Neutrophil (primary cell): ENCODE measurements around the gene PRKCE.

Source experiments
- H3K27ac ChIP-seq: fragments of 200-600 bp; sonication (generic); 2 replicates; pipeline ENCODE4 v1.5.1; 2016; ENCODE audit warnings: mild to moderate bottlenecking, moderate library complexity
- H3K27me3 ChIP-seq: fragments of 200-600 bp; sonication (generic); 2 replicates; pipeline ENCODE4 v1.6.0; 2016; ENCODE audit warnings: mild to moderate bottlenecking
- H3K36me3 ChIP-seq: fragments of 200-600 bp; sonication (generic); 2 replicates; pipeline ENCODE4 v1.5.1; 2017
- H3K4me1 ChIP-seq, 2 experiments: fragments of 200-600 bp in 1 of 2; sonication (generic) in 1 of 2; 1 replicate in 1 of 2; 2 replicates in 1 of 2; pipeline versions ENCODE4 v1.5.1 to v1.6.1; 2013 to 2016; ENCODE audit warnings: low read depth in 1 of 2, low read length in 1 of 2, mild to moderate bottlenecking in 1 of 2, moderate library complexity in 1 of 2; ENCODE audit not compliant: control insufficient read depth in 1 of 2, insufficient read depth in 1 of 2
- H3K4me3 ChIP-seq, 2 experiments: fragments of 200-600 bp in 1 of 2; sonication (generic) in 1 of 2; 1 replicate in 1 of 2; 2 replicates in 1 of 2; pipeline ENCODE4 v1.5.1; 2013 to 2016; ENCODE audit warnings: low read depth in 1 of 2, low read length in 1 of 2, mild to moderate bottlenecking in 1 of 2, moderate library complexity in 1 of 2
- H3K9me3 ChIP-seq: fragments of 200-600 bp; sonication (generic); 2 replicates; pipeline ENCODE4 v1.5.1; 2016
- CTCF ChIP-seq: fragments of 200-600 bp; sonication (generic); IDR thresholded peaks from 2 replicates; pipeline ENCODE4 v1.5.1; 2016; ENCODE audit warnings: antibody characterized with exemption

PRKCE gene

GRCh38 chr2:45699032-45699658 is 47.7 kb downstream of the PRKCE start:
- no peaks in the 10 kb centered on the region for H3K27me3 ChIP-seq
- no peaks in the 10 kb centered on the region for H3K9me3 ChIP-seq
- H3K27ac ChIP-seq: no peak overlapping the region
- no peaks in the 10 kb centered on the region for H3K36me3 ChIP-seq
- no peak overlapping the region for H3K4me3 ChIP-seq
- no peak for TF ChIP-seq CTCF
- H3K4me1 ChIP-seq: no peaks in the 10 kb centered on the region

GRCh38 chr2:45700407-45701013 is 49.0 kb downstream of the PRKCE start:
- no peak overlapping the region for H3K27ac ChIP-seq
- H3K9me3 ChIP-seq: no peaks in the 10 kb centered on the region
- no peaks in the 10 kb centered on the region for H3K27me3 ChIP-seq
- TF ChIP-seq CTCF: no peak
- no peaks in the 10 kb centered on the region for H3K4me1 ChIP-seq
- no peaks in the 10 kb centered on the region for H3K36me3 ChIP-seq
- H3K4me3 ChIP-seq: no peak overlapping the region

GRCh38 chr2:45705233-45705632 is 53.8 kb downstream of the PRKCE start:
- Histone ChIP-seq H3K9me3 (no peaks in the 10 kb centered on the region), H3K27me3 (no peaks in the 10 kb centered on the region), H3K4me1 (no peaks in the 10 kb centered on the region), H3K36me3 (no peaks in the 10 kb centered on the region), H3K4me3 (no peak overlapping the region), H3K27ac (no peak overlapping the region)
- TF ChIP-seq CTCF: no peak

GRCh38 chr2:45706033-45706432 is 54.6 kb downstream of the PRKCE start:
- H3K4me3 ChIP-seq: no peak overlapping the region
- H3K9me3 ChIP-seq: no peaks in the 10 kb centered on the region
- H3K27me3 ChIP-seq: no peaks in the 10 kb centered on the region
- no peak for TF ChIP-seq CTCF
- no peaks in the 10 kb centered on the region for H3K36me3 ChIP-seq
- H3K27ac ChIP-seq: no peak overlapping the region
- H3K4me1 ChIP-seq: no peaks in the 10 kb centered on the region

GRCh38 chr2:45707006-45707405 is 55.5 kb downstream of the PRKCE start:
- no peak for TF ChIP-seq CTCF
- Histone ChIP-seq H3K27ac (no peak overlapping the region), H3K27me3 (no peaks in the 10 kb centered on the region), H3K4me1 (no peaks in the 10 kb centered on the region), H3K36me3 (no peaks in the 10 kb centered on the region), H3K4me3 (no peak overlapping the region), H3K9me3 (no peaks in the 10 kb centered on the region)
